Neural cell (in vitro differentiated cells): ENCODE results near the gene ISOC2. TPM values are rescaled to one million over a fixed set of nuclear protein-coding genes. Genes with fewer than 3 reads are reported as not detected.

Source experiments
- H2AFZ ChIP-seq: fragments of 200-600, 300-800 bp; sonication (generic), shearing (Covaris generic); 2 replicates; pipeline ENCODE4 v1.6.0; 2014; ENCODE audit warnings: low read depth, mild to moderate bottlenecking, antibody characterized with exemption, low read length, moderate library complexity
- H3F3A ChIP-seq: fragments of 200-600 bp; shearing (Covaris generic); 2 replicates; pipeline ENCODE4 v1.6.1; 2016; ENCODE audit warnings: mild to moderate bottlenecking, moderate library complexity, mixed read lengths, antibody characterized with exemption, low read length; ENCODE audit not compliant: insufficient read depth, poor library complexity, severe bottlenecking
- H3K27ac ChIP-seq: fragments of 200-600, 300-800 bp; sonication (generic), shearing (Covaris generic); 2 replicates; pipeline ENCODE4 v1.5.1; 2014; ENCODE audit warnings: mild to moderate bottlenecking, low read length, moderate library complexity
- H3K27me3 ChIP-seq: fragments of 300-800, 200-600 bp; sonication (generic), shearing (Covaris generic); 2 replicates; pipeline ENCODE4 v1.6.0; 2014; ENCODE audit warnings: mild to moderate bottlenecking, low read depth, low read length, moderate library complexity; ENCODE audit not compliant: insufficient read depth
- H3K36me3 ChIP-seq: fragments of 300-800, 200-600 bp; sonication (generic), shearing (Covaris generic); 2 replicates; pipeline ENCODE4 v1.5.1; 2014; ENCODE audit warnings: mild to moderate bottlenecking, antibody characterized with exemption, low read length, moderate library complexity; ENCODE audit not compliant: insufficient read depth
- H3K4me2 ChIP-seq: fragments of 300-800, 200-600 bp; sonication (generic), shearing (Covaris generic); 2 replicates; pipeline ENCODE4 v1.6.0; 2014; ENCODE audit warnings: mild to moderate bottlenecking, low read length
- H3K4me3 ChIP-seq: fragments of 300-800, 200-600 bp; sonication (generic), shearing (Covaris generic); 2 replicates; pipeline ENCODE4 v1.5.1; 2014; ENCODE audit warnings: mild to moderate bottlenecking, low read length, moderate library complexity
- H3K79me2 ChIP-seq: fragments of 200-600 bp; shearing (Covaris generic); replicated peaks from 2 replicates; pipeline ENCODE4 v1.6.0; 2014; ENCODE audit warnings: mild to moderate bottlenecking, low read length, moderate library complexity; ENCODE audit not compliant: insufficient read depth
- H3K9ac ChIP-seq: fragments of 300-800, 200-600 bp; sonication (generic), shearing (Covaris generic); 2 replicates; pipeline ENCODE4 v1.6.1; 2016; ENCODE audit warnings: mild to moderate bottlenecking, low read length, mixed read lengths
- H3K9me2 ChIP-seq: fragments of 200-600 bp; shearing (Covaris generic); 2 replicates; pipeline ENCODE4 v1.6.1; 2016; ENCODE audit warnings: mild to moderate bottlenecking, low read length, mixed read lengths; ENCODE audit not compliant: insufficient read depth
- H3K9me3 ChIP-seq: fragments of 200-600, 300-800 bp; sonication (generic), shearing (Covaris generic); 2 replicates; pipeline ENCODE4 v1.6.1; 2016; ENCODE audit warnings: mild to moderate bottlenecking, mixed run types, low read length, moderate library complexity, mixed read lengths
- H4K20me1 ChIP-seq: fragments of 200-600 bp; shearing (Covaris generic); 2 replicates; pipeline ENCODE4 v1.6.1; 2016; ENCODE audit warnings: mild to moderate bottlenecking, mixed run types; ENCODE audit not compliant: insufficient read depth
- CTCF ChIP-seq: fragments of 450-650 bp; IDR thresholded peaks from 2 replicates; pipeline ENCODE4 v1.5.1; 2014; ENCODE audit warnings: antibody characterized with exemption, mild to moderate bottlenecking, moderate library complexity; ENCODE audit not compliant: poor library complexity, severe bottlenecking
- EP300 ChIP-seq: fragments of 450-650 bp; conservative IDR thresholded peaks from 2 replicates; pipeline ENCODE4 v1.6.1; 2014; ENCODE audit warnings: antibody characterized with exemption, mild to moderate bottlenecking, moderate library complexity; ENCODE audit not compliant: poor library complexity, severe bottlenecking
- EZH2 ChIP-seq: fragments of 200-600, 300-800 bp; shearing (Covaris generic), sonication (generic); IDR thresholded peaks from 2 replicates; pipeline ENCODE4 v1.6.1; 2014; ENCODE audit warnings: antibody characterized with exemption, low read length, borderline replicate concordance, mild to moderate bottlenecking; ENCODE audit not compliant: insufficient read depth, poor library complexity, severe bottlenecking
- MXI1 ChIP-seq: fragments of 450-650 bp; conservative IDR thresholded peaks from 2 replicates; pipeline ENCODE4 v1.6.1; 2014; ENCODE audit warnings: antibody characterized with exemption, mild to moderate bottlenecking; ENCODE audit not compliant: poor library complexity, severe bottlenecking
- POLR2AphosphoS5 ChIP-seq: IDR thresholded peaks from 2 replicates; pipeline ENCODE4 v1.6.1; 2012
- RAD21 ChIP-seq: fragments of 450-650 bp; conservative IDR thresholded peaks from 2 replicates; pipeline ENCODE4 v1.6.1; 2014; ENCODE audit warnings: antibody characterized with exemption, mild to moderate bottlenecking, moderate library complexity
- REST ChIP-seq: IDR thresholded peaks from 2 replicates; pipeline ENCODE4 v1.6.1; 2012; ENCODE audit warnings: borderline replicate concordance
- SMC3 ChIP-seq: fragments of 450-650 bp; conservative IDR thresholded peaks from 2 replicates; pipeline ENCODE4 v1.6.1; 2014; ENCODE audit warnings: antibody characterized with exemption, mild to moderate bottlenecking, moderate library complexity; ENCODE audit not compliant: poor library complexity
- TAF1 ChIP-seq: IDR thresholded peaks from 2 replicates; pipeline ENCODE4 v1.6.1; 2012; ENCODE audit warnings: low read depth
- polyA plus RNA-seq: library from polyadenylated mRNA; depleted of rRNA; stranded (reverse); fragments of >200 nt; gene quantifications from 2 replicates; pipeline ENCODE4 v1.2.3, GENCODE V29; 2014

Gene ISOC2
- polyA plus RNA-seq, 1 donor from 2014 or later, result 48.1 TPM

GRCh38 chr19:55443824-55444480 lies 17.5 kb downstream of the ISOC2 start:
- peaks cover 60% of the 10 kb centered on the region for H3K27me3 ChIP-seq
- no peaks in the 10 kb centered on the region for H3K9me2 ChIP-seq
- no peak overlapping the region for H3K4me2 ChIP-seq
- H3K79me2 ChIP-seq, result no peaks in the 10 kb centered on the region
- H3F3A ChIP-seq, result no peaks in the 10 kb centered on the region
- peaks cover 6% of the 10 kb centered on the region for H4K20me1 ChIP-seq
- peak overlapping the region; percentile 55 for H3K9ac ChIP-seq
- H3K9me3 ChIP-seq, result no peaks in the 10 kb centered on the region
- no peak overlapping the region for H3K27ac ChIP-seq
- no peaks in the 10 kb centered on the region for H3K36me3 ChIP-seq
- peak overlapping the region; percentile 60 for H3K4me3 ChIP-seq
- H2AFZ ChIP-seq, result no peak overlapping the region
- TF ChIP-seq CTCF, result no peak
- no peak for TF ChIP-seq TAF1
- TF ChIP-seq REST, result no peak
- TF ChIP-seq RAD21, result no peak
- no peak for TF ChIP-seq SMC3
- TF ChIP-seq EZH2, result no peak
- TF ChIP-seq MXI1, result no peak
- no peak for TF ChIP-seq POLR2AphosphoS5
- no peak for TF ChIP-seq EP300

- H3K27ac ChIP-seq, result no peak within 1 kb of the TSS
- no peaks in the 10 kb centered on the region for H3K36me3 ChIP-seq
- no peaks in the 10 kb centered on the region for H3K79me2 ChIP-seq
- H3K9ac ChIP-seq, result peak within 1 kb of the TSS; percentile 55
- H2AFZ ChIP-seq, result no peak within 1 kb of the TSS
- no peaks in the 10 kb centered on the region for H3F3A ChIP-seq
- peaks cover 6% of the 10 kb centered on the region for H4K20me1 ChIP-seq
- TF ChIP-seq POLR2AphosphoS5 (no peak), MXI1 (no peak), REST (no peak), CTCF (peak; percentile 18), SMC3 (no peak), EP300 (no peak), EZH2 (no peak)
- peak within 1 kb of the TSS; percentile 39 for H3K4me2 ChIP-seq
- H3K4me3 ChIP-seq, result peak within 1 kb of the TSS; percentile 60
- no peaks in the 10 kb centered on the region for H3K9me2 ChIP-seq
- H3K27me3 ChIP-seq, result peaks cover 67% of the 10 kb centered on the region
- H3K9me3 ChIP-seq, result no peaks in the 10 kb centered on the region
Observed at GRCh38 chr19:55443045-55443823, 18.2 kb downstream of the ISOC2 start, which contains the start of gene SHISA7. Gene SHISA7 (minus strand): TSS chr19:55443300. CDS start chr19:55442863, 437 bp downstream.
